GM12878 (cell line): Measurements from ENCODE around the gene ZNF396. TPM values are rescaled to one million over a fixed set of nuclear protein-coding genes. Genes with fewer than 3 reads are reported as not detected.
A peak's percentile ranks its signal among the peaks of the same experiment; 100 is the strongest.

Experiments
- ATAC-seq: fragments of 200-7000 bp; cut with Tn5 transposase; 3 replicates; pipeline ENCODE4 v1.9.1; 2020; ENCODE audit warnings: mild to moderate bottlenecking, moderate library complexity
- BruUV-seq: library from RNA; stranded (reverse); fragments of 400-500 nt; replicated peaks from 2 replicates; lab custom pipeline; 2021; lab: Mats Ljungman, UMichigan
- CTCF ChIA-PET: fragments of 300-600 bp; sonication (Branson Sonifier 250); formaldehyde crosslinking; extraction: SDS; loops from one replicate; lab custom pipeline; 2021; ENCODE audit warnings: inconsistent platforms; lab: Yijun Ruan, JAX
- POLR2A ChIA-PET: fragments of 350-600 bp; formaldehyde crosslinking; extraction: SDS; loops from one replicate; lab custom pipeline; 2021; ENCODE audit warnings: inconsistent platforms; lab: Charles Lee
- RAD21 ChIA-PET: fragments of 300-600 bp; sonication (Branson Sonifier 250); formaldehyde crosslinking; loops from one replicate; lab custom pipeline; 2023; ENCODE audit warnings: antibody characterized with exemption; ENCODE audit not compliant: unreplicated experiment; lab: Charles Lee
- SMC1A ChIA-PET: fragments of 300-600 bp; sonication (Branson Sonifier 250); formaldehyde crosslinking; loops from one replicate; lab custom pipeline; 2023; ENCODE audit not compliant: unreplicated experiment, uncharacterized antibody; lab: Charles Lee
- DNase-seq: peaks from one replicate; pipeline ENCODE4 v3.0.0-alpha.2; 2011; ENCODE audit warnings: low read depth, low spot score
- FAIRE-seq: peaks from 3 replicates; lab custom pipeline; 2011; peaks lifted over from hg19 to GRCh38; lab: Jason Lieb, UNC
- H2AFZ ChIP-seq: 2 replicates; pipeline ENCODE4 v1.6.0; 2011; ENCODE audit warnings: low read depth, low read length, control low read depth; ENCODE audit not compliant: control insufficient read depth
- H3K27ac ChIP-seq: 2 replicates; pipeline ENCODE4 v1.5.1; 2011; ENCODE audit warnings: control low read depth; ENCODE audit not compliant: control insufficient read depth, insufficient read depth
- H3K27me3 ChIP-seq, 2 experiments: replicated peaks in 1 of 2; 2 replicates each; pipeline versions ENCODE4 v1.6.0 to v1.6.1; 2011; ENCODE audit warnings: low read length in 1 of 2; ENCODE audit not compliant: control insufficient read depth in 2 of 2, insufficient read depth in 2 of 2
- H3K36me3 ChIP-seq, 2 experiments: 2 replicates each; pipeline ENCODE4 v1.5.1; 2011; ENCODE audit warnings: low read length in 1 of 2; ENCODE audit not compliant: control insufficient read depth in 2 of 2, insufficient read depth in 2 of 2
- H3K4me1 ChIP-seq: 2 replicates; pipeline ENCODE4 v1.6.1; 2011; ENCODE audit warnings: mild to moderate bottlenecking, low read length, moderate library complexity, mixed read lengths; ENCODE audit not compliant: control insufficient read depth, insufficient read depth
- H3K4me2 ChIP-seq: 2 replicates; pipeline ENCODE4 v1.6.0; 2011; ENCODE audit warnings: control low read depth; ENCODE audit not compliant: control insufficient read depth, insufficient read depth
- H3K4me3 ChIP-seq: fragments of 200-600 bp; sonication (generic); 2 replicates; pipeline ENCODE4 v1.5.1; 2016
- H3K79me2 ChIP-seq: 2 replicates; pipeline ENCODE4 v1.6.0; 2011; ENCODE audit warnings: low read length; ENCODE audit not compliant: control insufficient read depth, insufficient read depth
- H3K9ac ChIP-seq: 2 replicates; pipeline ENCODE4 v1.8.0; 2011; ENCODE audit warnings: low read length, control low read depth, mixed read lengths; ENCODE audit not compliant: control insufficient read depth, insufficient read depth
- H3K9me3 ChIP-seq: replicated peaks from 3 replicates; pipeline ENCODE4 v1.5.1; 2011; ENCODE audit warnings: mild to moderate bottlenecking, low read length; ENCODE audit not compliant: control insufficient read depth, insufficient read depth
- H4K20me1 ChIP-seq: 2 replicates; pipeline ENCODE4 v1.6.0; 2011; ENCODE audit not compliant: control insufficient read depth, insufficient read depth
- BHLHE40 ChIP-seq, 2 experiments: fragments of 450-650 bp in 1 of 2; IDR thresholded peaks; 2 replicates each; pipeline ENCODE4 v1.6.1; 2011 to 2017; ENCODE audit warnings: low read depth in 2 of 2, borderline replicate concordance in 1 of 2, improper control_type of control experiment in 1 of 2, low read length in 1 of 2, mild to moderate bottlenecking in 1 of 2
- CHD4 ChIP-seq: fragments of 200-600 bp; sonication (generic); IDR thresholded peaks from 2 replicates; pipeline ENCODE4 v1.6.1; 2016; ENCODE audit warnings: mild to moderate bottlenecking
- DPF2 ChIP-seq: fragments of 450-650 bp; IDR thresholded peaks from 2 replicates; pipeline ENCODE4 v1.6.1; 2017; ENCODE audit warnings: mild to moderate bottlenecking
- IKZF1 ChIP-seq: fragments of 450-650 bp; conservative IDR thresholded peaks from 2 replicates; pipeline ENCODE4 v1.6.1; 2017; ENCODE audit warnings: antibody characterized with exemption, mild to moderate bottlenecking
- IKZF2 ChIP-seq, 2 experiments: fragments of 450-650 bp; IDR thresholded peaks; 2 replicates each; pipeline ENCODE4 v1.6.1; 2017; ENCODE audit warnings: mild to moderate bottlenecking in 2 of 2, moderate library complexity in 2 of 2
- MTA2 ChIP-seq: fragments of 450-650 bp; IDR thresholded peaks from 2 replicates; pipeline ENCODE4 v1.6.1; 2016; ENCODE audit warnings: low read depth, mild to moderate bottlenecking, moderate library complexity
- NFXL1 ChIP-seq: fragments of 450-650 bp; IDR thresholded peaks from 2 replicates; pipeline ENCODE4 v1.6.1; 2017; ENCODE audit warnings: antibody characterized with exemption, mild to moderate bottlenecking, borderline replicate concordance
- POLR2AphosphoS2 ChIP-seq: IDR thresholded peaks from 2 replicates; pipeline ENCODE4 v1.6.1; 2011; ENCODE audit warnings: low read depth, mild to moderate bottlenecking, low read length, improper control_type of control experiment, moderate library complexity
- SMARCA5 ChIP-seq: fragments of 450-650 bp; IDR thresholded peaks from 2 replicates; pipeline ENCODE4 v1.6.1; 2017; ENCODE audit warnings: mild to moderate bottlenecking
- TCF12 ChIP-seq: IDR thresholded peaks from 2 replicates; pipeline ENCODE4 v1.6.1; 2011; ENCODE audit warnings: low read depth, mild to moderate bottlenecking, low read length
- YBX1 ChIP-seq: fragments of 450-650 bp; IDR thresholded peaks from 2 replicates; pipeline ENCODE4 v1.6.1; 2016; ENCODE audit warnings: antibody characterized with exemption
- ZNF274 ChIP-seq: IDR thresholded peaks from one replicate; pipeline ENCODE4 v1.8.0; 2011; ENCODE audit not compliant: insufficient read length, insufficient read depth
- WGBS: methylation state at CpG from one replicate; pipeline ENCODE4 v1.1.6; 2016; ENCODE audit warnings: low lambda C conversion rate; ENCODE audit not compliant: insufficient replicate concordance, insufficient coverage; ENCODE audit errors: missing lambda C conversion rate; 5-methylcytosine and 5-hydroxymethylcytosine counted together
- in situ Hi-C: fragments of 300-500 bp; cut with MboI; formaldehyde crosslinking; loops from 9 replicates; pipeline ENCODE4 v1.14.3; 2018; ENCODE audit warnings: mixed read lengths
- intact Hi-C: fragments of 100-400 bp; cut with micrococcal nuclease; formaldehyde crosslinking; loops from one replicate; pipeline ENCODE4 v1.14.2; 2022; ENCODE audit not compliant: unreplicated experiment
- polyA plus RNA-seq, 11 experiments: library from polyadenylated mRNA; depleted of rRNA in 4 of 11; unstranded in 6 of 11; stranded (reverse) in 5 of 11; fragments of >200 nt; fragmentation: Nextera tagmentation in 4 of 11; fragmentation: Illumina TruSeq in 1 of 11; extraction: Ambion mirVana in 4 of 11; extraction: Trizol in 1 of 11; gene quantifications; 1 replicate in 1 of 11; 2 replicates in 10 of 11; pipeline versions ENCODE4 v1.2.1 to v1.2.3, GENCODE V29; 2011 to 2016; ENCODE audit warnings: inconsistent platforms in 2 of 11, missing spikeins in 2 of 11, low read depth in 1 of 11
- total RNA-seq, 4 experiments: library from RNA; depleted of rRNA in 3 of 4; stranded (reverse); fragments of >200 nt in 3 of 4; fragmentation: Illumina TruSeq in 1 of 4; extraction: Trizol in 1 of 4; gene quantifications; 2 replicates each; pipeline versions ENCODE4 v1.2.1 to v1.2.3, GENCODE V29; 2013 to 2021

ZNF396 gene
- total and polyA plus RNA-seq, 10 of the 15 experiments (the other 5 are each of a cell fraction or from before 2014, with no cell fraction given) = 0.14 to 0.79 (median 0.47) TPM

GRCh38 chr18:35390951-35391700 lies 14.0 kb upstream of the ZNF396 start (continued):
- TF ChIP-seq POLR2AphosphoS2 (no peak), ZNF274 (no peak), BHLHE40 (IDR thresholded peaks at IDR 0.05; ENCODE audit: borderline replicate concordance in 1 of 2, low read depth in 2 of 2, low read length in 1 of 2) (no peak), DPF2 (no peak), SMARCA5 (no peak), NFXL1 (no peak), TCF12 (no peak)

- Histone ChIP-seq H3K9ac (no peak overlapping the region), H3K27me3 (0 out of 4 replicates have a peak, but pooled peaks cover 0 to 3% of the 10 kb centered on the region in 2 experiments), H2AFZ (no peak overlapping the region), H3K4me1 (no peaks in the 10 kb centered on the region), H3K27ac (no peak overlapping the region), H3K4me3 (no peak overlapping the region), H3K79me2 (no peaks in the 10 kb centered on the region), H3K9me3 (no peaks in the 10 kb centered on the region; the same call in 2 of the 3 replicates), H3K4me2 (no peak overlapping the region), H4K20me1 (no peaks in the 10 kb centered on the region), H3K36me3 (no peaks in the 10 kb centered on the region)
- ChIA-PET CTCF (interaction anchor here (1.1 to 5.2 kb wide), 2 partner anchors 122 to 159 kb away, joined by 4 to 31 read pairs; no protein-coding TSS in a partner anchor), SMC1A (interaction anchor here (0.7 to 1.7 kb wide), 4 partner anchors 16 to 695 kb away, joined by 3 to 5 read pairs (median 4); no protein-coding TSS in a partner anchor), RAD21 (interaction anchor here (1.9 kb wide), 1 partner anchor 14 kb away, joined by 6 read pairs; no protein-coding TSS in a partner anchor), POLR2A (no interaction called here)
- in situ Hi-C loops (loop anchor here (10.0 kb wide), 1 partner anchor 896 kb away; no protein-coding TSS in a partner anchor), intact Hi-C loops (loop anchor here (5.0 kb wide), 1 partner anchor 563 kb away; no protein-coding TSS in a partner anchor)
- BruUV-seq = no TSS peak
- 0% methylated on average over 5 of the region's 5 CpGs for WGBS
- ATAC-seq = peak; percentile 54
- TF ChIP-seq YBX1 (no peak), MTA2 (peak; percentile 34; the same call in 1 of the 2 replicates), CHD4 (no peak), IKZF2 (IDR thresholded peaks at IDR 0.05) (0 out of 4 replicates have a peak, but pooled peaks of 1 of the 2 experiments have one; percentile 11), IKZF1 (0 out of 2 replicates have a peak, but pooled peaks have one; percentile 12)
- DNase-seq = no peak
- no peak for FAIRE-seq
These were observed 12.0 kb upstream of the ZNF396 start for GRCh38 chr18:35389095-35389618.
